H1 (cell line): Measurements from ENCODE around the gene DNA2. TPM values are rescaled to one million over a fixed set of nuclear protein-coding genes. Genes with fewer than 3 reads are reported as not detected.

Experiments
- CTCF ChIA-PET: fragments of 300-600 bp; sonication (Branson Sonifier 250); formaldehyde crosslinking; loops from one replicate; lab custom pipeline; 2021; ENCODE audit not compliant: partially characterized antibody; lab: Charles Lee
- POLR2A ChIA-PET: fragments of 300-600 bp; sonication (Branson Sonifier 250); formaldehyde crosslinking; loops from one replicate; lab custom pipeline; 2021; ENCODE audit warnings: inconsistent platforms; ENCODE audit not compliant: partially characterized antibody; lab: Charles Lee
- DNase-seq, 2 experiments: peaks; one replicate each; pipeline versions ENCODE4 v3.0.0 to v3.0.0-alpha.2; 2010 to 2022; ENCODE audit warnings: low spot score in 2 of 2, low read depth in 1 of 2, mixed read lengths in 1 of 2
- FAIRE-seq: peaks from 2 replicates; lab custom pipeline; 2011; peaks lifted over from hg19 to GRCh38; lab: Jason Lieb, UNC
- H2AFZ ChIP-seq: 2 replicates; pipeline ENCODE4 v1.8.1; 2012; ENCODE audit warnings: low read length, inconsistent platforms
- H2AK5ac ChIP-seq: 2 replicates; pipeline ENCODE4 v1.6.1; 2013; ENCODE audit warnings: low read depth, low read length
- H2BK120ac ChIP-seq: replicated peaks from 2 replicates; pipeline ENCODE3; 2013; ENCODE audit warnings: low read depth, low read length, inconsistent platforms
- H2BK12ac ChIP-seq: 2 replicates; pipeline ENCODE4 v1.6.1; 2013; ENCODE audit warnings: low read depth, low read length
- H2BK15ac ChIP-seq: 2 replicates; pipeline ENCODE4 v1.6.1; 2013; ENCODE audit warnings: low read length
- H2BK20ac ChIP-seq: 2 replicates; pipeline ENCODE4 v1.6.1; 2013; ENCODE audit warnings: low read length
- H2BK5ac ChIP-seq: 2 replicates; pipeline ENCODE4 v1.6.1; 2013; ENCODE audit warnings: low read depth, low read length
- H3K14ac ChIP-seq: 2 replicates; pipeline ENCODE4 v1.6.1; 2013; ENCODE audit warnings: inconsistent platforms; ENCODE audit not compliant: insufficient read length
- H3K18ac ChIP-seq: 2 replicates; pipeline ENCODE4 v1.6.1; 2013; ENCODE audit warnings: low read length; ENCODE audit errors: extremely low read depth
- H3K23ac ChIP-seq: 2 replicates; pipeline ENCODE4 v1.6.1; 2013; ENCODE audit warnings: inconsistent platforms; ENCODE audit not compliant: insufficient read length
- H3K23me2 ChIP-seq: 2 replicates; pipeline ENCODE4 v1.6.1; 2013; ENCODE audit warnings: low read depth, low read length
- H3K27ac ChIP-seq: 2 replicates; pipeline ENCODE4 v1.6.1; 2011; ENCODE audit warnings: low read depth, low read length, inconsistent platforms
- H3K27me3 ChIP-seq, 4 experiments: replicated peaks in 1 of 4; 1 replicate in 1 of 4; 2 replicates in 3 of 4; pipeline versions ENCODE4 v1.6.1 to v1.8.1; 2011 to 2013; ENCODE audit warnings: low read length in 3 of 4, mild to moderate bottlenecking in 3 of 4, inconsistent platforms in 2 of 4, mixed read lengths in 2 of 4, moderate library complexity in 1 of 4; ENCODE audit not compliant: control insufficient read depth in 3 of 4, insufficient read depth in 3 of 4; ENCODE audit errors: extremely low read depth in 1 of 4
- H3K36me3 ChIP-seq, 4 experiments: 2 replicates each; pipeline versions ENCODE4 v1.6.1 to v1.8.1; 2011 to 2013; ENCODE audit warnings: mild to moderate bottlenecking in 4 of 4, low read length in 3 of 4, moderate library complexity in 2 of 4, control low read depth in 1 of 4, inconsistent platforms in 1 of 4; ENCODE audit not compliant: insufficient read depth in 4 of 4, control insufficient read depth in 2 of 4
- H3K4ac ChIP-seq: replicated peaks from 2 replicates; pipeline ENCODE3; 2013; ENCODE audit warnings: low read length, low read depth, mixed read lengths, inconsistent platforms; ENCODE audit not compliant: insufficient read length
- H3K4me1 ChIP-seq, 4 experiments: replicated peaks in 1 of 4; 1 replicate in 1 of 4; 2 replicates in 3 of 4; pipeline versions ENCODE4 v1.6.1 to v1.8.1; 2011 to 2013; ENCODE audit warnings: low read length in 3 of 4, inconsistent platforms in 2 of 4, mixed read lengths in 1 of 4; ENCODE audit not compliant: insufficient read depth in 4 of 4, control insufficient read depth in 3 of 4
- H3K4me2 ChIP-seq, 2 experiments: 2 replicates each; pipeline versions ENCODE4 v1.6.1 to v1.8.1; 2011 to 2013; ENCODE audit warnings: low read depth in 2 of 2, low read length in 2 of 2, control low read depth in 1 of 2, inconsistent platforms in 1 of 2, mild to moderate bottlenecking in 1 of 2; ENCODE audit not compliant: insufficient read depth in 1 of 2
- H3K4me3 ChIP-seq, 4 experiments: fragments of 200-600, 300-600 bp in 1 of 4; sonication (generic), shearing (Covaris generic), sonication (Bioruptor Twin) in 1 of 4; 2 replicates each; pipeline versions ENCODE4 v1.5.1 to v1.8.1; 2011 to 2016; ENCODE audit warnings: low read length in 4 of 4, low read depth in 3 of 4, control low read depth in 2 of 4, inconsistent platforms in 2 of 4, mild to moderate bottlenecking in 2 of 4, mixed read lengths in 1 of 4, moderate library complexity in 1 of 4; ENCODE audit not compliant: insufficient read depth in 2 of 4; ENCODE audit errors: extremely low read depth in 1 of 4
- H3K56ac ChIP-seq: replicated peaks from 2 replicates; pipeline ENCODE3; 2013; ENCODE audit warnings: low read depth, mild to moderate bottlenecking, mixed read lengths, low read length, inconsistent platforms; ENCODE audit not compliant: insufficient read length
- H3K79me1 ChIP-seq: 2 replicates; pipeline ENCODE4 v1.6.1; 2013; ENCODE audit warnings: low read depth, low read length, control low read depth
- H3K79me2 ChIP-seq, 2 experiments: 2 replicates each; pipeline versions ENCODE4 v1.6.1 to v1.8.1; 2012 to 2013; ENCODE audit warnings: low read length in 2 of 2, mild to moderate bottlenecking in 2 of 2, inconsistent platforms in 1 of 2; ENCODE audit not compliant: insufficient read depth in 2 of 2, control insufficient read depth in 1 of 2
- H3K9ac ChIP-seq, 4 experiments: replicated peaks in 1 of 4; 1 replicate in 1 of 4; 2 replicates in 3 of 4; pipeline versions ENCODE4 v1.6.1 to v1.8.1; 2011 to 2013; ENCODE audit warnings: low read depth in 3 of 4, low read length in 3 of 4, control low read depth in 2 of 4, mild to moderate bottlenecking in 2 of 4, moderate library complexity in 2 of 4, inconsistent platforms in 1 of 4; ENCODE audit errors: extremely low read depth in 1 of 4
- H3K9me3 ChIP-seq, 2 experiments: 2 replicates each; pipeline versions ENCODE4 v1.6.1 to v1.8.1; 2012 to 2013; ENCODE audit warnings: mild to moderate bottlenecking in 2 of 2, moderate library complexity in 2 of 2, control low read depth in 1 of 2, inconsistent platforms in 1 of 2, low read depth in 1 of 2, low read length in 1 of 2, mixed read lengths in 1 of 2; ENCODE audit not compliant: insufficient read depth in 2 of 2
- H4K20me1 ChIP-seq, 2 experiments: replicated peaks in 1 of 2; 2 replicates each; pipeline versions ENCODE3 to v1.8.1; 2011 to 2013; ENCODE audit warnings: inconsistent platforms in 2 of 2, low read length in 2 of 2, mild to moderate bottlenecking in 1 of 2; ENCODE audit not compliant: insufficient read depth in 2 of 2, control insufficient read depth in 1 of 2
- H4K5ac ChIP-seq: 2 replicates; pipeline ENCODE4 v1.6.1; 2013; ENCODE audit warnings: low read length, low read depth, mixed read lengths, inconsistent platforms; ENCODE audit not compliant: insufficient read length
- H4K8ac ChIP-seq: 2 replicates; pipeline ENCODE4 v1.8.0; 2013; ENCODE audit warnings: mild to moderate bottlenecking, moderate library complexity, low read length, inconsistent platforms; ENCODE audit not compliant: insufficient read depth; ENCODE audit errors: extremely low read depth
- H4K91ac ChIP-seq: replicated peaks from 2 replicates; pipeline ENCODE3; 2013; ENCODE audit warnings: low read length, mixed read lengths, inconsistent platforms; ENCODE audit not compliant: insufficient read length
- ASH2L ChIP-seq: fragments of 200-600, 300-600 bp; sonication (generic); IDR thresholded peaks from one replicate; pipeline ENCODE4 v1.7.1; 2017; ENCODE audit warnings: low read length
- CEBPB ChIP-seq: IDR thresholded peaks from 2 replicates; pipeline ENCODE4 v1.6.1; 2012; ENCODE audit warnings: low read depth, low read length
- E2F6 ChIP-seq: IDR thresholded peaks from 2 replicates; pipeline ENCODE4 v1.6.1; 2012; ENCODE audit warnings: inconsistent platforms
- EZH2 ChIP-seq: fragments of 200-600 bp; sonication (generic); IDR thresholded peaks from 2 replicates; pipeline ENCODE4 v1.7.1; 2012; ENCODE audit warnings: low read depth, mild to moderate bottlenecking, moderate library complexity, low read length, inconsistent platforms; ENCODE audit not compliant: severe bottlenecking
- GTF2F1 ChIP-seq: IDR thresholded peaks from 2 replicates; pipeline ENCODE4 v1.6.1; 2012; ENCODE audit warnings: low read depth, low read length, improper control_type of control experiment, borderline replicate concordance
- NANOG ChIP-seq: IDR thresholded peaks from 2 replicates; pipeline ENCODE4 v1.6.1; 2011; ENCODE audit warnings: low read length, low read depth, mild to moderate bottlenecking, inconsistent platforms; ENCODE audit not compliant: insufficient read depth, poor library complexity, severe bottlenecking
- POU5F1 ChIP-seq: IDR thresholded peaks from 2 replicates; pipeline ENCODE4 v1.6.1; 2011; ENCODE audit warnings: low read depth, mild to moderate bottlenecking, low read length, moderate library complexity
- SIX5 ChIP-seq: IDR thresholded peaks from 2 replicates; pipeline ENCODE4 v1.6.1; 2011; ENCODE audit warnings: mild to moderate bottlenecking, low read depth, low read length
- USF2 ChIP-seq: IDR thresholded peaks from 2 replicates; pipeline ENCODE4 v1.6.1; 2011; ENCODE audit warnings: low read length, improper control_type of control experiment
- ZNF274 ChIP-seq: IDR thresholded peaks from 2 replicates; pipeline ENCODE4 v1.7.0; 2012; ENCODE audit warnings: low read length, borderline replicate concordance; ENCODE audit errors: extremely low read depth
- WGBS, 2 experiments: shearing (Covaris generic) in 1 of 2; methylation state at CpG; one replicate each; pipeline versions ENCODE4 v1.1.6 to v1.1.7; 2013 to 2015; ENCODE audit warnings: low lambda C conversion rate in 2 of 2, mixed read lengths in 2 of 2, inconsistent platforms in 1 of 2, low coverage in 1 of 2, missing lambda C conversion rate in 1 of 2; ENCODE audit not compliant: insufficient replicate concordance in 2 of 2, insufficient coverage in 1 of 2, insufficient read length in 1 of 2; ENCODE audit errors: extremely low coverage in 1 of 2, missing lambda C conversion rate in 1 of 2; 5-methylcytosine and 5-hydroxymethylcytosine counted together
- polyA plus RNA-seq, 7 experiments: library from polyadenylated mRNA; depleted of rRNA in 3 of 7; stranded (reverse) in 5 of 7; unstranded in 2 of 7; fragments of >200 nt in 5 of 7; fragments of 200-250 nt in 2 of 7; gene quantifications; 1 replicate in 5 of 7; 2 replicates in 1 of 7; 4 replicates in 1 of 7; pipeline versions ENCODE4 v1.2.1 to v1.2.3, GENCODE V29; 2011 to 2013; ENCODE audit warnings: missing spikeins in 2 of 7, mixed read lengths in 2 of 7
- total RNA-seq: library from RNA; stranded (reverse); fragmentation: NEBNext Ultra II Directional; extraction: Animal tissue kit (Norgen Biotek cat#: 25700); gene quantifications from 2 replicates; pipeline ENCODE4 v1.2.1, GENCODE V29; 2021

The DNA2 gene
- total and polyA plus RNA-seq, 2 of the 8 experiments (the other 6 are each of a cell fraction or from before 2014, with no cell fraction given) = 16.0 to 57.9 TPM

- H3K18ac ChIP-seq = no peak overlapping the region
- no peak overlapping the region for H2AFZ ChIP-seq
- H3K9ac ChIP-seq = no peak overlapping the region
- H3K4ac ChIP-seq = no peak overlapping the region
- no peak overlapping the region for H3K27ac ChIP-seq
- WGBS, 2 experiments = 81% methylated on average over 1 of the region's 1 CpG; no CpG with 5 or more reads in 1 of the 2 experiments
- no peak overlapping the region for H2BK120ac ChIP-seq
- no peaks in the 10 kb centered on the region for H3K9me3 ChIP-seq
- H4K8ac ChIP-seq = no peak overlapping the region
- H4K5ac ChIP-seq = no peak overlapping the region
- H3K56ac ChIP-seq = no peak overlapping the region
- FAIRE-seq (no peak), DNase-seq (no peak)
- H3K27me3 ChIP-seq = no peaks in the 10 kb centered on the region
- peaks cover 0 to 4% (median 0%) of the 10 kb centered on the region in 4 experiments; a peak in 1 of 7 replicates for H3K4me1 ChIP-seq
- H2BK12ac ChIP-seq = no peak overlapping the region
- H4K20me1 ChIP-seq = no peaks in the 10 kb centered on the region
- H3K79me1 ChIP-seq = no peaks in the 10 kb centered on the region; the same call in 1 of the 2 replicates
- H3K23ac ChIP-seq = no peak overlapping the region
- peaks cover 4% of the 10 kb centered on the region; the same call in 1 of the 2 replicates for H3K23me2 ChIP-seq
- no peak overlapping the region for H2BK15ac ChIP-seq
- no peak for TF ChIP-seq SIX5
- TF ChIP-seq CEBPB = no peak
- TF ChIP-seq ASH2L = no peak
- no peak for TF ChIP-seq POU5F1
- no peak for TF ChIP-seq EZH2
- TF ChIP-seq GTF2F1 = no peak
- TF ChIP-seq NANOG = no peak
- no peak for TF ChIP-seq E2F6
- no peak for TF ChIP-seq USF2
- no peak for TF ChIP-seq ZNF274
- ChIA-PET CTCF (interaction anchor here (0.6 kb wide), 1 partner anchor 547 kb away, joined by 4 read pairs; no protein-coding TSS in a partner anchor), POLR2A (no interaction called here)
- H2BK5ac ChIP-seq = no peak overlapping the region
- H3K4me2 ChIP-seq = no peak overlapping the region
- no peak overlapping the region for H3K14ac ChIP-seq
- no peak overlapping the region for H2AK5ac ChIP-seq
- H3K4me3 ChIP-seq = no peak overlapping the region
- H4K91ac ChIP-seq = no peak overlapping the region
- peaks cover 0 to 29% of the 10 kb centered on the region in 2 experiments; a peak in 2 of 4 replicates for H3K79me2 ChIP-seq
- peaks cover 0 to 4% (median 0%) of the 10 kb centered on the region in 4 experiments; a peak in 1 of 8 replicates for H3K36me3 ChIP-seq
- H2BK20ac ChIP-seq = no peak overlapping the region
These were observed 69.5 kb downstream of the DNA2 start for GRCh38 chr10:68402276-68402675.
